Liver (tissue), 4 donors: Measurements from ENCODE around the gene TRIM9. TPM values are rescaled to one million over a fixed set of nuclear protein-coding genes. Genes with fewer than 3 reads are reported as not detected.

Source experiments
- polyA plus RNA-seq, 2 donors: library from polyadenylated mRNA; stranded (reverse) in 1 of 2; unstranded in 1 of 2; fragments of 200-250 nt in 1 of 2; fragments of >200 nt in 1 of 2; fragmentation: Nextera tagmentation in 1 of 2; extraction: Ambion mirVana in 1 of 2; gene quantifications; one replicate each; pipeline versions ENCODE4 v1.2.1 to v1.2.3, GENCODE V29; 2013 to 2015
- total RNA-seq, 2 donors: library from RNA; depleted of rRNA; stranded (reverse); fragments of >200 nt; gene quantifications; one replicate each; pipeline ENCODE4 v1.2.3, GENCODE V29; 2014
- donor health status: healthy.
- donor health status: healthy.
- donor health status: healthy.

TRIM9 gene
- total and polyA plus RNA-seq, 4 donors: 0.09 to 1.6 (median 0.18) TPM

Other genes starting within 250 kb of the TRIM9 start
- gene ABHD12B, start 223.1 kb downstream of the TRIM9 start, total RNA-seq: under 1 TPM in 1 of 2 donors, not detected in 1; 0.09 TPM
- under 1 TPM in 1 of 2 donors, not detected in 1; 0.58 TPM for gene ABHD12B, start 223.1 kb downstream of the TRIM9 start, polyA plus RNA-seq
- 100 to 1,000 TPM; 102 to 109 TPM for gene PYGL, start 150.6 kb downstream of the TRIM9 start, total RNA-seq
- gene PYGL, start 150.6 kb downstream of the TRIM9 start, polyA plus RNA-seq: 10 to 100 TPM; 53.0 to 70.9 TPM
- gene TMX1, start 145.1 kb upstream of the TRIM9 start, total RNA-seq: 10 to 100 TPM; 19.7 to 22.8 TPM
- gene TMX1, start 145.1 kb upstream of the TRIM9 start, polyA plus RNA-seq: 10 to 100 TPM; 11.6 to 19.1 TPM